HG02798 (cell line): ENCODE results near the gene ZDHHC20.
"Not testable (repeated sequence)": the region's sequence is repeated elsewhere in the genome, so short reads cannot be mapped to it uniquely, and the experiment has no call there.

Source experiments
- ATAC-seq: cut with Tn5 transposase; IDR thresholded peaks from one replicate; pipeline ENCODE4 v1.9.1; 2021; ENCODE audit warnings: mild to moderate bottlenecking; ENCODE audit not compliant: unreplicated experiment, poor library complexity

Gene ZDHHC20

GRCh38 chr13:21436582-21436981 is 22.5 kb downstream of the ZDHHC20 start:
- ATAC-seq = no peak

GRCh38 chr13:21435687-21436151 is 23.4 kb downstream of the ZDHHC20 start:
- peak; percentile 99 for ATAC-seq

GRCh38 chr13:21435231-21435630 is 23.9 kb downstream of the ZDHHC20 start:
- ATAC-seq = no peak

- ATAC-seq = no peak
Measured at GRCh38 chr13:21434588-21434987, 24.5 kb downstream of the ZDHHC20 start.

GRCh38 chr13:21429211-21429610 is 29.9 kb downstream of the ZDHHC20 start:
- no peak for ATAC-seq

GRCh38 chr13:21427741-21428140 is 31.4 kb downstream of the ZDHHC20 start:
- ATAC-seq = no peak

- ATAC-seq = no peak
Measured at GRCh38 chr13:21426238-21426637, 32.9 kb downstream of the ZDHHC20 start.

- no peak for ATAC-seq
Measured at GRCh38 chr13:21420706-21421105, 38.4 kb downstream of the ZDHHC20 start.

- ATAC-seq = no peak
Measured at GRCh38 chr13:21413013-21413412, 46.1 kb downstream of the ZDHHC20 start.

- not testable (repeated sequence) for ATAC-seq
Measured at GRCh38 chr13:21410453-21410852, 48.6 kb downstream of the ZDHHC20 start.

- no peak for ATAC-seq
Measured at GRCh38 chr13:21405309-21405708, 53.8 kb downstream of the ZDHHC20 start.

- ATAC-seq = no peak
Measured at GRCh38 chr13:21402586-21403307, 56.4 kb downstream of the ZDHHC20 start.

GRCh38 chr13:21399741-21400140 is 59.4 kb downstream of the ZDHHC20 start:
- ATAC-seq = no peak

GRCh38 chr13:21395953-21396352 is 63.1 kb downstream of the ZDHHC20 start:
- no peak for ATAC-seq

GRCh38 chr13:21389124-21389523 is 70.0 kb downstream of the ZDHHC20 start:
- ATAC-seq = no peak

GRCh38 chr13:21385710-21386109 is 73.4 kb downstream of the ZDHHC20 start:
- ATAC-seq = no peak

- ATAC-seq = no peak
Measured at GRCh38 chr13:21383090-21383489, 76.0 kb downstream of the ZDHHC20 start.

- ATAC-seq = not testable (repeated sequence)
Measured at GRCh38 chr13:21376998-21377985, 81.8 kb downstream of the ZDHHC20 start.

GRCh38 chr13:21372530-21372929 is 86.6 kb downstream of the ZDHHC20 start:
- no peak for ATAC-seq

GRCh38 chr13:21371011-21371410 is 88.1 kb downstream of the ZDHHC20 start:
- no peak for ATAC-seq

- ATAC-seq = no peak
Measured at GRCh38 chr13:21365574-21365973, 93.5 kb downstream of the ZDHHC20 start.
